KMS-11 (cell line): ENCODE results near the gene ANO8.

Experiments used
- H2AFZ ChIP-seq: fragments of 200-600 bp; sonication (generic); 2 replicates; pipeline ENCODE4 v1.6.1; 2016; ENCODE audit warnings: antibody characterized with exemption, mixed run types, low read depth
- H3K27ac ChIP-seq: fragments of 200-600 bp; sonication (generic); 2 replicates; pipeline ENCODE4 v1.6.1; 2016; ENCODE audit warnings: mild to moderate bottlenecking, mixed run types
- H3K27me3 ChIP-seq: fragments of 200-600 bp; sonication (generic); 2 replicates; pipeline ENCODE4 v1.6.1; 2017; ENCODE audit warnings: mild to moderate bottlenecking, low read depth, mixed run types, moderate library complexity; ENCODE audit not compliant: insufficient read depth
- H3K36me3 ChIP-seq: fragments of 200-600 bp; sonication (generic); 2 replicates; pipeline ENCODE4 v1.6.1; 2017; ENCODE audit warnings: mild to moderate bottlenecking, mixed run types; ENCODE audit not compliant: insufficient read depth
- H3K4me1 ChIP-seq: fragments of 200-600 bp; sonication (generic); 2 replicates; pipeline ENCODE4 v1.6.1; 2016; ENCODE audit warnings: mild to moderate bottlenecking, low read depth, mixed run types; ENCODE audit not compliant: poor library complexity, severe bottlenecking
- H3K4me2 ChIP-seq: fragments of 200-600 bp; sonication (generic); 2 replicates; pipeline ENCODE4 v1.7.0; 2016; ENCODE audit warnings: mild to moderate bottlenecking, mixed run types
- H3K4me3 ChIP-seq: fragments of 200-600 bp; sonication (generic); IDR thresholded peaks from 2 replicates; pipeline ENCODE4 v1.6.1; 2017; ENCODE audit warnings: low read depth, low read length, mixed read lengths; ENCODE audit not compliant: insufficient read depth
- H3K79me2 ChIP-seq: fragments of 200-600 bp; sonication (generic); 2 replicates; pipeline ENCODE4 v1.6.1; 2016; ENCODE audit warnings: low read depth, mixed run types; ENCODE audit not compliant: insufficient read depth
- H3K9ac ChIP-seq: fragments of 200-600 bp; sonication (generic); 2 replicates; pipeline ENCODE4 v1.6.1; 2016; ENCODE audit warnings: mild to moderate bottlenecking, mixed run types
- H4K20me1 ChIP-seq: fragments of 200-600 bp; sonication (generic); 2 replicates; pipeline ENCODE4 v1.6.1; 2016; ENCODE audit warnings: mild to moderate bottlenecking, mixed run types; ENCODE audit not compliant: insufficient read depth
- TF ChIP-seq, protein P1 (sequence below): fragments of 200-600 bp; sonication (generic); conservative IDR thresholded peaks from 2 replicates; pipeline ENCODE4 v1.6.1; 2017; ENCODE audit warnings: low read depth, mild to moderate bottlenecking, antibody characterized with exemption, low read length, moderate library complexity, mixed read lengths

The ANO8 gene

GRCh38 chr19:17322854-17323253, 11.8 kb downstream of the ANO8 start:
- no peak overlapping the region for H3K4me3 ChIP-seq
- H3K9ac ChIP-seq: no peak overlapping the region
- no peaks in the 10 kb centered on the region for H3K79me2 ChIP-seq
- H3K27me3 ChIP-seq: no peaks in the 10 kb centered on the region
- H3K4me1 ChIP-seq: no peaks in the 10 kb centered on the region
- no peaks in the 10 kb centered on the region for H4K20me1 ChIP-seq
- TF ChIP-seq, protein P1, sequence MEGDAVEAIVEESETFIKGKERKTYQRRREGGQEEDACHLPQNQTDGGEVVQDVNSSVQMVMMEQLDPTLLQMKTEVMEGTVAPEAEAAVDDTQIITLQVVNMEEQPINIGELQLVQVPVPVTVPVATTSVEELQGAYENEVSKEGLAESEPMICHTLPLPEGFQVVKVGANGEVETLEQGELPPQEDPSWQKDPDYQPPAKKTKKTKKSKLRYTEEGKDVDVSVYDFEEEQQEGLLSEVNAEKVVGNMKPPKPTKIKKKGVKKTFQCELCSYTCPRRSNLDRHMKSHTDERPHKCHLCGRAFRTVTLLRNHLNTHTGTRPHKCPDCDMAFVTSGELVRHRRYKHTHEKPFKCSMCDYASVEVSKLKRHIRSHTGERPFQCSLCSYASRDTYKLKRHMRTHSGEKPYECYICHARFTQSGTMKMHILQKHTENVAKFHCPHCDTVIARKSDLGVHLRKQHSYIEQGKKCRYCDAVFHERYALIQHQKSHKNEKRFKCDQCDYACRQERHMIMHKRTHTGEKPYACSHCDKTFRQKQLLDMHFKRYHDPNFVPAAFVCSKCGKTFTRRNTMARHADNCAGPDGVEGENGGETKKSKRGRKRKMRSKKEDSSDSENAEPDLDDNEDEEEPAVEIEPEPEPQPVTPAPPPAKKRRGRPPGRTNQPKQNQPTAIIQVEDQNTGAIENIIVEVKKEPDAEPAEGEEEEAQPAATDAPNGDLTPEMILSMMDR: no peak
- no peak overlapping the region for H2AFZ ChIP-seq
- no peaks in the 10 kb centered on the region for H3K36me3 ChIP-seq
- H3K4me2 ChIP-seq: no peak overlapping the region
- H3K27ac ChIP-seq: no peak overlapping the region

DNA sequence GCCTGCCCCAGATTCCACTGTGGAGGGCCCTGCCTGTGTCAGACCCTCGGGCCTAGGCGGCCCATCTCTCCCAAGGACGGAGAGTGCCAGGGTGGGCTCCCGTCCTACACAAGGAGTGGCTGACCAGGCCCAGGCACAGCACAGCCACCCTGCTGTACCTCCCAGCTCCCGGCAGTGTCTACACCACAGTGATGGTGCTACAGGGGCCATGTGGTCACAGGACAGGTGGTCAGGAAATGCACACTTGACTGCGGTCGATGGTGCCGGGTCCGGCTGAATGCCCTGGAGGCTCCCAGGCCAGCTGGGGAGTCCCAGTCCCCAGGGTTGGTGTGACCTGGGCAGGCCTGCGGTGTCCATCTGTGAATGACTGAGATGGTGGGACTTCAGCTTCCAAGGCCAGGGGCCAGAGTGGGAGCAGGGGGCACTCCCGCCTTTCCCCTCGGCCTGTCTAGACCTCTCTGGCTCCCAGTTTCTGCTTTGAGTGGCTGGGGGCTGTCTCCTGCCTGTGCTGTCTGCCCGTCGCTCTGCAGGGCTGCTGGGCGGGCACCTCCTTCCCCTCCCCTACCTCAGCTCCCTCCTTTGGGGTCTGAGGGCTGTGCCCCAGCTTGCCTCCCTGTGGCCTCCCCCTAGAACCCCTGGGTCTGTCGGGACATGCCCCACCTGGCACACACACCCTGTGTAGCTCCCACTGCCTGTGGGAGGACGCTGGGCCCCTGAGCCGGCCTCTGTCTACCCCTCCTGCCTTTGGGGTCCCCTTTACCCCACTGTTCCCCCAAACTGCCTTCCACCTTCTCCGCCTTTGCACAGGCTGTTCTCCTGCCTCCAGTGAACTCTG, 12.8 kb downstream of the ANO8 start:
- TF ChIP-seq, protein P1: no peak
- no peak overlapping the region for H3K4me3 ChIP-seq
- no peak overlapping the region for H2AFZ ChIP-seq
- H3K4me1 ChIP-seq: no peaks in the 10 kb centered on the region
- H3K9ac ChIP-seq: no peak overlapping the region
- H3K27me3 ChIP-seq: no peaks in the 10 kb centered on the region
- H4K20me1 ChIP-seq: no peaks in the 10 kb centered on the region
- H3K27ac ChIP-seq: no peak overlapping the region
- no peaks in the 10 kb centered on the region for H3K79me2 ChIP-seq
- H3K4me2 ChIP-seq: no peak overlapping the region
- no peaks in the 10 kb centered on the region for H3K36me3 ChIP-seq

GRCh38 chr19:17320435-17320834, 14.2 kb downstream of the ANO8 start:
- H3K79me2 ChIP-seq: no peaks in the 10 kb centered on the region
- no peak overlapping the region for H2AFZ ChIP-seq
- H3K4me1 ChIP-seq: no peaks in the 10 kb centered on the region
- H3K27me3 ChIP-seq: no peaks in the 10 kb centered on the region
- H3K4me3 ChIP-seq: no peak overlapping the region
- no peak overlapping the region for H3K9ac ChIP-seq
- no peaks in the 10 kb centered on the region for H4K20me1 ChIP-seq
- no peaks in the 10 kb centered on the region for H3K36me3 ChIP-seq
- no peak overlapping the region for H3K4me2 ChIP-seq
- TF ChIP-seq, protein P1: no peak
- H3K27ac ChIP-seq: no peak overlapping the region

GRCh38 chr19:17319473-17320238, 15.0 kb downstream of the ANO8 start:
- Histone ChIP-seq H2AFZ (no peak overlapping the region), H3K4me1 (no peaks in the 10 kb centered on the region), H4K20me1 (no peaks in the 10 kb centered on the region), H3K9ac (no peak overlapping the region), H3K4me2 (no peak overlapping the region), H3K79me2 (no peaks in the 10 kb centered on the region), H3K27ac (no peak overlapping the region), H3K27me3 (no peaks in the 10 kb centered on the region), H3K4me3 (no peak overlapping the region), H3K36me3 (no peaks in the 10 kb centered on the region)
- TF ChIP-seq, protein P1: no peak
